Measurements from ENCODE around the gene CNPY1.

DNA sequence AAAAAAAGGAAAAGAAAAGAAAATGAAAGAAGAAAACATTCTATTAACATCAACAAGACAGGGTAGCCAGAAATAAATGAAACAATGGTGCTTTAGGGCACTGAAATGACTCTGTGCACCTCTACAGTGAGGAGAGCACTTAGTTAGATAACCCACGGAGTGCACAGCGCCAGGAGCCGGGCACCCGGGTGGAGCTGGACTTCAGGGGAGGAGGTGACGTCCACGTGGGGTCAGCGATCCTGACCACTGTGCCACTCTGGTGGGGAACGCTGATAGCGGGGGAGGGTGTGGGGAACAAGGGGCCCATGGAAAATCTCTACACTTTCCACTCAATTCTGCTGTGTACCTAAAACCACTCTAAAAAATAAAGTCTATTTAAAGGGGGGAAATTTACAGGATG is 15.7 kb upstream of the CNPY1 start:
- TF ChIP-seq, protein P1, sequence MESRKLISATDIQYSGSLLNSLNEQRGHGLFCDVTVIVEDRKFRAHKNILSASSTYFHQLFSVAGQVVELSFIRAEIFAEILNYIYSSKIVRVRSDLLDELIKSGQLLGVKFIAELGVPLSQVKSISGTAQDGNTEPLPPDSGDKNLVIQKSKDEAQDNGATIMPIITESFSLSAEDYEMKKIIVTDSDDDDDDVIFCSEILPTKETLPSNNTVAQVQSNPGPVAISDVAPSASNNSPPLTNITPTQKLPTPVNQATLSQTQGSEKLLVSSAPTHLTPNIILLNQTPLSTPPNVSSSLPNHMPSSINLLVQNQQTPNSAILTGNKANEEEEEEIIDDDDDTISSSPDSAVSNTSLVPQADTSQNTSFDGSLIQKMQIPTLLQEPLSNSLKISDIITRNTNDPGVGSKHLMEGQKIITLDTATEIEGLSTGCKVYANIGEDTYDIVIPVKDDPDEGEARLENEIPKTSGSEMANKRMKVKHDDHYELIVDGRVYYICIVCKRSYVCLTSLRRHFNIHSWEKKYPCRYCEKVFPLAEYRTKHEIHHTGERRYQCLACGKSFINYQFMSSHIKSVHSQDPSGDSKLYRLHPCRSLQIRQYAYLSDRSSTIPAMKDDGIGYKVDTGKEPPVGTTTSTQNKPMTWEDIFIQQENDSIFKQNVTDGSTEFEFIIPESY (IDR thresholded peaks at IDR 0.05): no peak
- TF ChIP-seq, protein P2, sequence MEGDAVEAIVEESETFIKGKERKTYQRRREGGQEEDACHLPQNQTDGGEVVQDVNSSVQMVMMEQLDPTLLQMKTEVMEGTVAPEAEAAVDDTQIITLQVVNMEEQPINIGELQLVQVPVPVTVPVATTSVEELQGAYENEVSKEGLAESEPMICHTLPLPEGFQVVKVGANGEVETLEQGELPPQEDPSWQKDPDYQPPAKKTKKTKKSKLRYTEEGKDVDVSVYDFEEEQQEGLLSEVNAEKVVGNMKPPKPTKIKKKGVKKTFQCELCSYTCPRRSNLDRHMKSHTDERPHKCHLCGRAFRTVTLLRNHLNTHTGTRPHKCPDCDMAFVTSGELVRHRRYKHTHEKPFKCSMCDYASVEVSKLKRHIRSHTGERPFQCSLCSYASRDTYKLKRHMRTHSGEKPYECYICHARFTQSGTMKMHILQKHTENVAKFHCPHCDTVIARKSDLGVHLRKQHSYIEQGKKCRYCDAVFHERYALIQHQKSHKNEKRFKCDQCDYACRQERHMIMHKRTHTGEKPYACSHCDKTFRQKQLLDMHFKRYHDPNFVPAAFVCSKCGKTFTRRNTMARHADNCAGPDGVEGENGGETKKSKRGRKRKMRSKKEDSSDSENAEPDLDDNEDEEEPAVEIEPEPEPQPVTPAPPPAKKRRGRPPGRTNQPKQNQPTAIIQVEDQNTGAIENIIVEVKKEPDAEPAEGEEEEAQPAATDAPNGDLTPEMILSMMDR (IDR thresholded peaks at IDR 0.05; ENCODE audit: low read depth, low read length, missing input control): no peak
- no peak for TF ChIP-seq GABPA (IDR thresholded peaks at IDR 0.05 in 1 of 2, conservative IDR thresholded peaks at IDR 0.05 in 1 of 2)
